Subcutaneous adipose tissue (tissue), 4 donors: ENCODE data around the gene KPNB1. TPM values are rescaled to one million over a fixed set of nuclear protein-coding genes. Genes with fewer than 3 reads are reported as not detected.

ENCODE experiments used
- total RNA-seq, 4 donors: library from RNA; depleted of rRNA; stranded (reverse); fragments of >200 nt; gene quantifications; one replicate each; pipeline ENCODE4 v1.1.0, GENCODE V29; 2016
- TF ChIP-seq, protein P1 (sequence below): fragments of 450-650 bp; IDR thresholded peaks from one replicate; pipeline ENCODE4 v1.5.1; 2016; ENCODE audit warnings: low read depth, mild to moderate bottlenecking, control low read depth, antibody characterized with exemption, moderate library complexity

The KPNB1 gene
- total RNA-seq, result 100 to 1,000 TPM; 200 to 235 (median 215) TPM

DNA sequence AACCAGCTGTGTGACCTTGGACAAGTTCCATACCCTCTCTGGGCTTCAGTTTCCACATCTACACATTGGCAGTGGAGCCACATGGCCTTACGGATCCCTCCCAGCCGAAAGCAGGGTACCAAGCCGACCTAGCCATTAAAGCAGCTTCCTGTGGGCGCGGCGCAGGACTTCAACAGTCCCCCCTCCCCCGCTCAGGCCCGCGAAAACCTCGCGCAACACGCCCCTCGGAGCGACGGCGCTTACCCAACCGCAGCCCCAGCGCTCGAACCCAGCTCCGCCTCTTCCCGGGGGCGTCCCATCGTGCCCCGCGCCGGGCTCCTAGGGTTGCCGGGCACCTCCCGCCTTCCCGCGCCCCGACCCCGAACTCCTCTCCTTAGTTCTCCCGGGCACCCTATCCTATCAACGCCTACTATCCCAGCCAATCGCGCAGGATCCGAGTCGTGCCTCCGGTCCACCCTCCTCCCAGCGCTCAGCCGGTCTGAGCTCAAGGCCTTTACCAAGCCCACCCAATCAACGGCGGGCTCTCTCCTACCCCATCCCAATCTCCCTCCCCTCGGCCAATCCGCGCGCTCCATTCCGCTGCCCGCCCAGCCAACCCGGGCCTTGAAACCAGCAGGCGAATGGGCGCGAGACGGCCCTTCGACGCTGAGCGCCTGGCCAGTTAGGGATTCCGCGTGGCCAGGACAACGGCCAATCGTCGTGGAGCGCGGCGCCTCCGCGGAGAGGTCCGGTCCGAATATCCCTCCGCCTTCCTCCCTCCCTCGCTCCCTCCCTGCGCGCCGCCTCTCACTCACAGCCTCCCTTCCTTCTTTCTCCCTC lies at the start of gene KPNB1:
Gene KPNB1, plus strand, starts transcription at position 767 of the 819 bp plus-strand sequence. CDS start 326 bp downstream, outside the sequence.
- TF ChIP-seq, protein P1, sequence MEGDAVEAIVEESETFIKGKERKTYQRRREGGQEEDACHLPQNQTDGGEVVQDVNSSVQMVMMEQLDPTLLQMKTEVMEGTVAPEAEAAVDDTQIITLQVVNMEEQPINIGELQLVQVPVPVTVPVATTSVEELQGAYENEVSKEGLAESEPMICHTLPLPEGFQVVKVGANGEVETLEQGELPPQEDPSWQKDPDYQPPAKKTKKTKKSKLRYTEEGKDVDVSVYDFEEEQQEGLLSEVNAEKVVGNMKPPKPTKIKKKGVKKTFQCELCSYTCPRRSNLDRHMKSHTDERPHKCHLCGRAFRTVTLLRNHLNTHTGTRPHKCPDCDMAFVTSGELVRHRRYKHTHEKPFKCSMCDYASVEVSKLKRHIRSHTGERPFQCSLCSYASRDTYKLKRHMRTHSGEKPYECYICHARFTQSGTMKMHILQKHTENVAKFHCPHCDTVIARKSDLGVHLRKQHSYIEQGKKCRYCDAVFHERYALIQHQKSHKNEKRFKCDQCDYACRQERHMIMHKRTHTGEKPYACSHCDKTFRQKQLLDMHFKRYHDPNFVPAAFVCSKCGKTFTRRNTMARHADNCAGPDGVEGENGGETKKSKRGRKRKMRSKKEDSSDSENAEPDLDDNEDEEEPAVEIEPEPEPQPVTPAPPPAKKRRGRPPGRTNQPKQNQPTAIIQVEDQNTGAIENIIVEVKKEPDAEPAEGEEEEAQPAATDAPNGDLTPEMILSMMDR, result no peak

DNA sequence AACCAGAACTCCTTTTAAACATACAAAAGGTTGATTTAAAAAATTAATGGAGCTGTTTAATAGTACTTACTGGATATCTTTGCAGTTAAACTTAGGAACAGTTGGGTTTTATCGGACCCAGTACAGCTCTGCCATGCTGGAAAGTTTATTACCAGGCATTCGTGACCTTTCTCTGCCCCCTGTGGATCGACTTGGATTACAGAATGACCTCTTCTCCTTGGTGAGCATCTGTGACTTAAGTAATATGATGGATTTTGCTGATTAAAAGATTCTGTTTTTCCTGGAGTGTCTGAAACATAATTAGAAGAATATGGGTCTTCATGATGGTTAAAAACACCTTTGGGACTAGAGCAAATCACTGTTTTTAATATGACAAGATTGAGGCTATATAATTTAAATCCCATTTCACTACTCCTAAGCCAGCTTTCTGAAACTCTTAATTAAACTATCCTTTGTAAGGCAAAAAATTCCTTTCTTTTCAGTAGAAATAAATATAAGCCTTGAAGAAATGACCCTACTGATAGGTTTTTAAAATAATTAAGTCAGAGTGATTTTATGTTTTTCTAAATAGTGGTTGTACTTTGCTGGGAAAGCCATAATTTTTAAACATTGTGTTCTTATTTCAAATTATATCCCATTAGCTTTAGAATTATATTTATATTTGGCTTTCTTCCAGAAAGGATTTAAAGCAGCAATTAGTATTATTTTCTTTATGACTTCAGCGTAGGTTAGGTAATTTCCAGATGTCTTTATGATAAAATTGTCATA lies 45.7 kb upstream of the KPNB1 start:
- TF ChIP-seq, protein P1, result no peak

DNA sequence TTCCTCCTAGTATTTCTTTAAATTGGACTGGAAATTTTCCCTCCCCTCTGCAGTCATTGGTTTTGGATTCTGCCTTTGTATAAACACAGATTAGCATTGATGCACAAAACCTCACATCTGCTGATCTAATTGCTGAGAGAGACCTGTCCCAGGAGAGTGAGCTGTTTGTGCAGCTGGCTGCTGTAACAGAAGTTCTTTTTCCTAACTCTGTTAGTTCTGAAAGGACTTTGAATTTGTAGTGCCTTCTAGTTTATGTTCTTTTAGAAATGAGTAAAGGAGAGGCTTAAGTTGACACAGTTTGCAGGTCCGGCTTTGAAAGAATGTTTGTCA lies 45.2 kb upstream of the KPNB1 start:
- TF ChIP-seq, protein P1, result no peak

DNA sequence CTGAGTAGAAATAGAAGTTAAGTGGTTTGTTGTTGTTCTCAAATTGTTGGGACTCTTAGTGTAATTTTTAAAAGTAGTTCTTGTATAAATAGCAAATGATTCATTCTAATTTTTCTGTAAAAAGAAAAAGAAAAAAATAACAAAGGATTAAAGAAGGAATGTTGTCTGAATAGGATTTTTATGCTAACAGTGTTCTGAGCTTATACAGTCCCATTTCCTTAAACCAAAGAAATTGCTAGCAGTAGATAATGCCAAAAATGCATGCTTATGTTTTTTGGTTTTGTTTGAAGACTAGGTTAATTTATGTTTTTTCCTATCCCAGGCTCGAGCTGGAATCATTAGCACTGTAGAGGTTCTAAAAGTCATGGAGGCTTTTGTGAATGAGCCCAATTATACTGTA lies 44.7 kb upstream of the KPNB1 start:
- TF ChIP-seq, protein P1, result no peak

DNA sequence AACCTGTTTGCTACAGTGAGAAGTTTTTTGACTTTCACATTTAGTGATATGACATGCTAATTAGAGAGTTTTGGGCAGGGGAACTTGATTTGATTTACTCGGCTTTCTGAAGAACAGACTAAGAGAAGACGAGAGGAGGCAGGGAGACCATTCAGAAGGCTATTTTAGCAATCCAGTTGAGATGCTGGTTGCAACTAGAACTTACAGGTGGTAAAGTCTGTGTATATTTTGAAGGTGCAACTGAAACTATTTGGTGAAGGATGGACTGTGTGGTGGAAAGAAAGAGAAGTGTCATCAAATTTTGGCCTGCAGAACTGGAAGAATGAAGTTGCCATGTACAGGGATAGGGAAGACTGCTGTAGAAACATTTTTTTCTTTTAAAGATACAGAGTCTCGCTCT lies 42.2 kb upstream of the KPNB1 start:
- TF ChIP-seq, protein P1, result no peak

DNA sequence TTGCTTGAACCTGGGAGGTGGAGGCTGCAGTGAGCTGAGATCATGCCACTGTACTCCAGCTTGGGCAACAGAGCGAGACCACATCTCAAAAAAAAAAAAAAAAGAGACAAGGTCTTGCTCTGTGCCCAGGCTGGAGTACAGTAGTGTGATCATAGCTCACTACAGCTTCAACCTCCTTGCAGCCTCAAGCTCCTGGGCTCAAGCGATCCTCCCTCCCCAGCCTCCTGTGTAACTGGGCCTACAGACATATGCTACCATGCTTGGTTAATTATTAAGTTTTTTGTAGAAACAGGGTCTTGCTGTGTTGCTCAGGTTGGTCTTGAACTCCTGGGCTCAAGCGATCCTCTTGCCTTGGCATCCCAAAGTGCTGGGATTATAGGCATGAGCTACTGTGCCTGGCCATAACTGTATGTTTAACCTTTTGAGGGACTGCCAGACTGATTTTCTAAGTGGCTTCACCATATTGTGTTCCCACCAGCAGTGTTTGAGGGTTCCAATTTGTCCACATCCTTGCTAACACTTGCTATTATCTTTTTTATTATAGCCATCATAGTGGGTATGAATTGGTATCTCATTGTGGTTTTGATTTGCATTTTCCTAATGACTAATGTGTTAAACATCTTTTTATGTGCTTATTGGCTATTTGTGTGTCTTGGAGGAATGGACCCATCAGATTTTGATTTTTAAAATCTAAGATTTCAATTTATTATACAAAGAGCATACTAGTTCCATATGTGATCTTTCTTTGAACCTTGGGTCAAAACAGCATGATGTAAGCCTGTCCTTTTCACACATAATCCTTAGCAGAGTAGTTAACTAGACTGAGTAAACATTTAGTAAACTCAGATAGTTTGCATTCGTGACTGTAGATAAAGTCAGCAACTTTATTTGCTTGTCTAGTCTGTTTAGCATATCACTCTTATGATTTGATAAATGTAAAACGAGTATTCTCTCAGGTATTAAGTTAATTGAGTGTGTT lies 38.1 kb upstream of the KPNB1 start:
- TF ChIP-seq, protein P1, result no peak
